PC-9 (cell line): ENCODE data around the gene GRIN2B. TPM values are rescaled to one million over a fixed set of nuclear protein-coding genes. Genes with fewer than 3 reads are reported as not detected.

Experiments used
- BruUV-seq: library from RNA; stranded (reverse); fragments of 400-500 nt; replicated peaks from 2 replicates; lab custom pipeline; 2021; lab: Mats Ljungman, UMichigan
- CTCF ChIA-PET: fragments of 300-600 bp; sonication (Branson Sonifier 250); formaldehyde crosslinking; loops from one replicate; lab custom pipeline; 2022; ENCODE audit warnings: antibody characterized with exemption; lab: Charles Lee
- POLR2A ChIA-PET: fragments of 300-600 bp; sonication (Branson Sonifier 250); formaldehyde crosslinking; loops from one replicate; lab custom pipeline; 2022; ENCODE audit warnings: antibody characterized with exemption; ENCODE audit not compliant: unreplicated experiment; lab: Charles Lee
- DNase-seq, 2 experiments: peaks; one replicate each; pipeline versions ENCODE4 v3.0.0 to v3.0.0-alpha.2; 2015 to 2022; ENCODE audit warnings: mixed read lengths in 1 of 2
- H2AFZ ChIP-seq: fragments of 200-600 bp; sonication (generic); 2 replicates; pipeline ENCODE4 v1.8.1; 2017; ENCODE audit warnings: antibody characterized with exemption
- H3F3A ChIP-seq: fragments of 200-600 bp; sonication (generic); 2 replicates; pipeline ENCODE4 v1.8.1; 2017; ENCODE audit warnings: antibody characterized with exemption, mild to moderate bottlenecking, low read depth; ENCODE audit not compliant: insufficient read depth
- H3K27ac ChIP-seq: fragments of 200-600 bp; sonication (generic); 2 replicates; pipeline ENCODE4 v1.6.1; 2016; ENCODE audit warnings: mixed run types
- H3K27me3 ChIP-seq: fragments of 200-600 bp; sonication (generic); 2 replicates; pipeline ENCODE4 v1.6.1; 2016; ENCODE audit warnings: low read depth, mixed run types; ENCODE audit not compliant: insufficient read depth
- H3K36me3 ChIP-seq: fragments of 200-600 bp; sonication (generic); 2 replicates; pipeline ENCODE4 v1.6.1; 2016; ENCODE audit warnings: low read depth, mixed run types
- H3K4me1 ChIP-seq: fragments of 200-600 bp; sonication (generic); replicated peaks from 2 replicates; pipeline ENCODE4 v1.6.1; 2016; ENCODE audit warnings: mixed run types; ENCODE audit not compliant: insufficient read depth
- H3K4me2 ChIP-seq: fragments of 200-600 bp; sonication (generic); 2 replicates; pipeline ENCODE4 v1.6.1; 2017; ENCODE audit warnings: mixed run types
- H3K4me3 ChIP-seq: fragments of 200-600 bp; sonication (generic); 2 replicates; pipeline ENCODE4 v1.6.1; 2016; ENCODE audit warnings: mixed run types
- H3K79me2 ChIP-seq: fragments of 200-600 bp; sonication (generic); 2 replicates; pipeline ENCODE4 v1.6.1; 2017; ENCODE audit warnings: low read depth, mixed run types
- H3K9me2 ChIP-seq: fragments of 200-600 bp; sonication (generic); 2 replicates; pipeline ENCODE4 v1.8.1; 2017; ENCODE audit warnings: mild to moderate bottlenecking; ENCODE audit not compliant: insufficient read depth
- H3K9me3 ChIP-seq: fragments of 200-600 bp; sonication (generic); 2 replicates; pipeline ENCODE4 v1.8.1; 2016; ENCODE audit warnings: low read depth; ENCODE audit not compliant: insufficient read depth
- H4K20me1 ChIP-seq: fragments of 200-600 bp; sonication (generic); 2 replicates; pipeline ENCODE4 v1.8.1; 2017; ENCODE audit not compliant: insufficient read depth
- EZH2 ChIP-seq: fragments of 200-600 bp; sonication (generic); IDR thresholded peaks from 2 replicates; pipeline ENCODE4 v1.8.0; 2017; ENCODE audit warnings: antibody characterized with exemption, low read depth
- intact Hi-C: fragments of 100-400 bp; cut with micrococcal nuclease; formaldehyde crosslinking; loops from one replicate; pipeline ENCODE4 v1.10.0; 2022; ENCODE audit not compliant: unreplicated experiment
- total RNA-seq: library from RNA; stranded (reverse); gene quantifications from 2 replicates; pipeline ENCODE4 v1.2.3, GENCODE V29; 2021
- TF ChIP-seq, protein P1 (sequence below): fragments of 200-600 bp; sonication (generic); conservative IDR thresholded peaks from 2 replicates; pipeline ENCODE4 v1.6.1; 2017; ENCODE audit warnings: mixed run types, antibody characterized with exemption, mild to moderate bottlenecking, moderate library complexity

Gene GRIN2B
- total RNA-seq, 1 experiment from 2014 or later = not detected

DNA sequence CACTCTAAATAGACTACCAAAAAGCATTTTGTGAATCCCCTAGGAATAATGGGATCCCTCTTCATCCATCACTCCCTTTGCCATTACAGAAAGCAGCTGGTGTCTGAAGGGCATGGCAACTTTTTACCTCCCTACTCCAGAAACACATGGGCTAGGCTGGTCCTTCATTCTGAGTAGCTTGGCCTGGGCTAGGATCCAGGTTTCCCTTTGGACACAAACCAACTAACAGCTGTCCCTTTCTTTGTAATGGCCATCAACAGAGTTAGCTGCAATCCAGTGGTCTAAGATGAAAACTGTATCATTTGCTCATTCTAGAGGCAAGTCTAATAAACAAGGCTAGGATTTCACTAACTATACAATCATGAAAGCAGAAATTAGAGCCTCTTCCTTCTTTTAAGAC, 7.4 kb downstream of the GRIN2B start:
- Histone ChIP-seq H3K79me2 (no peaks in the 10 kb centered on the region), H3K27me3 (peaks cover 45% of the 10 kb centered on the region), H2AFZ (no peak overlapping the region), H4K20me1 (no peaks in the 10 kb centered on the region), H3K36me3 (no peaks in the 10 kb centered on the region), H3F3A (no peaks in the 10 kb centered on the region), H3K4me1 (no peaks in the 10 kb centered on the region), H3K9me2 (no peaks in the 10 kb centered on the region), H3K4me2 (no peak overlapping the region), H3K4me3 (no peak overlapping the region), H3K9me3 (no peaks in the 10 kb centered on the region), H3K27ac (no peak overlapping the region)
- TF ChIP-seq, protein P1, sequence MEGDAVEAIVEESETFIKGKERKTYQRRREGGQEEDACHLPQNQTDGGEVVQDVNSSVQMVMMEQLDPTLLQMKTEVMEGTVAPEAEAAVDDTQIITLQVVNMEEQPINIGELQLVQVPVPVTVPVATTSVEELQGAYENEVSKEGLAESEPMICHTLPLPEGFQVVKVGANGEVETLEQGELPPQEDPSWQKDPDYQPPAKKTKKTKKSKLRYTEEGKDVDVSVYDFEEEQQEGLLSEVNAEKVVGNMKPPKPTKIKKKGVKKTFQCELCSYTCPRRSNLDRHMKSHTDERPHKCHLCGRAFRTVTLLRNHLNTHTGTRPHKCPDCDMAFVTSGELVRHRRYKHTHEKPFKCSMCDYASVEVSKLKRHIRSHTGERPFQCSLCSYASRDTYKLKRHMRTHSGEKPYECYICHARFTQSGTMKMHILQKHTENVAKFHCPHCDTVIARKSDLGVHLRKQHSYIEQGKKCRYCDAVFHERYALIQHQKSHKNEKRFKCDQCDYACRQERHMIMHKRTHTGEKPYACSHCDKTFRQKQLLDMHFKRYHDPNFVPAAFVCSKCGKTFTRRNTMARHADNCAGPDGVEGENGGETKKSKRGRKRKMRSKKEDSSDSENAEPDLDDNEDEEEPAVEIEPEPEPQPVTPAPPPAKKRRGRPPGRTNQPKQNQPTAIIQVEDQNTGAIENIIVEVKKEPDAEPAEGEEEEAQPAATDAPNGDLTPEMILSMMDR = no peak
- TF ChIP-seq EZH2 = no peak
- intact Hi-C loops = no loop called here
- no TSS peak for BruUV-seq
- no peak for DNase-seq
- ChIA-PET POLR2A (no interaction called here), CTCF (interaction anchor here (0.6 kb wide), 1 partner anchor 322 kb away, joined by 3 read pairs; no protein-coding TSS in a partner anchor)

DNA sequence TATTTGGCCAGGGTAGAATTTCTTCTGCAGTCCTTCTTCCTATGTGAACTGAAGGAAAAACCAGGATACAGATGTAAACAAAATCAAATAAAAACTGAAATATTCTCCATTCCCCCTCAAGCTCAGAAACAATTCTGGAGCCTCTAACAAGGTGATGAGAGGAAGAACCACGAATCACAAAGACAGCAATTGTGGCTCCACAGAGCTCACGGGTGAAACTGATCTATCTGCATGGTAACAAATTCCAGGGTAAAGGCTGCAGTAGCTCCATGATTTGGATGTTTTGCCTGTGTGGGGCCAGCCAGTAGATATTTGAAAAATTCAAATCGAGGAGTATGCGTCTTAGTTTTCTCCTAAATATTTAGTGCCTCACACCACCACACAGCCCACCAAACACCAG, 10.6 kb downstream of the GRIN2B start:
- no peaks in the 10 kb centered on the region for H4K20me1 ChIP-seq
- H3K79me2 ChIP-seq = no peaks in the 10 kb centered on the region
- H3K27me3 ChIP-seq = peaks cover 14% of the 10 kb centered on the region; the same call in 1 of the 2 replicates
- intact Hi-C loops = no loop called here
- no peak overlapping the region for H3K4me3 ChIP-seq
- H3K9me2 ChIP-seq = no peaks in the 10 kb centered on the region
- BruUV-seq = no TSS peak
- DNase-seq = no peak
- H3K27ac ChIP-seq = no peak overlapping the region
- CTCF ChIA-PET = no interaction called here
- POLR2A ChIA-PET = no interaction called here
- H3F3A ChIP-seq = no peaks in the 10 kb centered on the region
- TF ChIP-seq EZH2 = no peak
- TF ChIP-seq, protein P1 = no peak
- no peak overlapping the region for H3K4me2 ChIP-seq
- no peaks in the 10 kb centered on the region for H3K9me3 ChIP-seq
- no peaks in the 10 kb centered on the region for H3K36me3 ChIP-seq
- H3K4me1 ChIP-seq = no peaks in the 10 kb centered on the region
- no peak overlapping the region for H2AFZ ChIP-seq

DNA sequence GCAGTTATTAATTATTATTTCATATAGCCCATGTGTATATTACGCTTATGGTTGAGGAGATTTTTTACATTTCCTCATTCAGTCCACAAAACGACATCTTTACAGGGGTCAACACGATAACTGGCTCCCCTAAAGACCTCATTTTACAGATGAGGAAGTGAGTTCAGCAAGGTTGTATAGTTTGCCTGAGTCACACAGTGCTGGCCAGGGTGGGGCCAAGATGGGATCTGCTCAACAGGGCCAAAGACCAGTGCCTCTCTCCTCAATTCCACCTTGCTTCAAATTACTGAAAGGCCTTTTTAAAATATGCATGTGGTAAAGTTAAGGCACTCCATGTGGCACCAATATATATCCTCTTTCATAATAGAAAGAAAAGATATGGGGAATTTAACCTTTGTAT, 13.1 kb downstream of the GRIN2B start:
- Histone ChIP-seq H3K27ac (no peak overlapping the region), H4K20me1 (no peaks in the 10 kb centered on the region), H3K9me3 (no peaks in the 10 kb centered on the region), H3K79me2 (no peaks in the 10 kb centered on the region), H3K27me3 (peaks cover 14% of the 10 kb centered on the region), H3K4me2 (no peak overlapping the region), H3K9me2 (no peaks in the 10 kb centered on the region), H2AFZ (no peak overlapping the region), H3K36me3 (no peaks in the 10 kb centered on the region), H3K4me1 (no peaks in the 10 kb centered on the region), H3K4me3 (no peak overlapping the region), H3F3A (no peaks in the 10 kb centered on the region)
- no peak for TF ChIP-seq EZH2
- no TSS peak for BruUV-seq
- CTCF ChIA-PET = no interaction called here
- POLR2A ChIA-PET = no interaction called here
- DNase-seq = no peak
- intact Hi-C loops = no loop called here

DNA sequence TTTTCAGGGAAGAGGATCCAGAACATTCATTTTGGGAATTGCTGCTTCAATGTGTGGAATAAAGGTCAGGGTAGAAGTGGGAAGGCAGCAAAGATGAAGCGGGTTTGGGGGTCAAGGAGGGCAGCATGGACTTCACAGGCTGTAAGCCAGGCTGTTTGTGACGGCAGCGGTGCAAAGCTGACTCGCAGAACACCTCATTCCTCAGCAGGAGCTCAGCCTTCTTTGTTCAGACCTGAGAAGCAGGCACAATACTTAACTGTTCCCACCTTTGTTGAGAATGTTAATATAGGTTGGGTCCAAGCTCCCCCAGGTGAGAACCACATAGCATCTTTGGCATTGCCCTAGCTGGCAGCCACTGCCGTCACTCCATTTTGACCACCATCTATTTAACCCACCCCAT, 16.7 kb downstream of the GRIN2B start:
- no peaks in the 10 kb centered on the region for H3K79me2 ChIP-seq
- H3K36me3 ChIP-seq = no peaks in the 10 kb centered on the region
- peaks cover 45% of the 10 kb centered on the region for H3K27me3 ChIP-seq
- no peak for TF ChIP-seq EZH2
- TF ChIP-seq, protein P1 = no peak
- no peak for DNase-seq
- no TSS peak for BruUV-seq
- H3K9me3 ChIP-seq = no peaks in the 10 kb centered on the region
- H3F3A ChIP-seq = no peaks in the 10 kb centered on the region
- no peak overlapping the region for H3K4me2 ChIP-seq
- no peak overlapping the region for H3K27ac ChIP-seq
- no peak overlapping the region for H2AFZ ChIP-seq
- ChIA-PET CTCF (no interaction called here), POLR2A (no interaction called here)
- no peaks in the 10 kb centered on the region for H3K9me2 ChIP-seq
- H3K4me3 ChIP-seq = no peak overlapping the region
- intact Hi-C loops = no loop called here
- H3K4me1 ChIP-seq = no peaks in the 10 kb centered on the region
- no peaks in the 10 kb centered on the region for H4K20me1 ChIP-seq
